OCI-LY7 (cell line): ENCODE measurements around the gene ZNF438. TPM values are rescaled to one million over a fixed set of nuclear protein-coding genes. Genes with fewer than 3 reads are reported as not detected.
"Not testable (repeated sequence)": the region's sequence is repeated elsewhere in the genome, so short reads cannot be mapped to it uniquely, and the experiment has no call there.

ENCODE experiments used
- BruUV-seq: library from RNA; stranded (reverse); fragments of 400-500 nt; replicated peaks from 2 replicates; lab custom pipeline; 2021; lab: Mats Ljungman, UMichigan
- CTCF ChIA-PET: fragments of 300-600 bp; sonication (Branson Sonifier 250); formaldehyde crosslinking; loops from one replicate; lab custom pipeline; 2022; ENCODE audit warnings: antibody characterized with exemption; ENCODE audit not compliant: unreplicated experiment; lab: Charles Lee
- POLR2A ChIA-PET: fragments of 300-600 bp; sonication (Branson Sonifier 250); formaldehyde crosslinking; loops from one replicate; lab custom pipeline; 2022; ENCODE audit warnings: antibody characterized with exemption; lab: Charles Lee
- DNase-seq: peaks from one replicate; pipeline ENCODE4 v3.0.0-alpha.2; 2015; ENCODE audit warnings: low spot score
- H2AFZ ChIP-seq: fragments of 200-600 bp; sonication (generic), shearing (Covaris generic); 2 replicates; pipeline ENCODE4 v1.6.1; 2014; ENCODE audit warnings: mild to moderate bottlenecking, antibody characterized with exemption, low read length, moderate library complexity
- H3K27ac ChIP-seq: fragments of 200-600 bp; sonication (generic); 2 replicates; pipeline ENCODE4 v1.5.1; 2014; ENCODE audit warnings: mixed run types, low read depth, mild to moderate bottlenecking, moderate library complexity, low read length, inconsistent platforms; ENCODE audit not compliant: poor library complexity, severe bottlenecking
- H3K36me3 ChIP-seq: fragments of 200-600 bp; sonication (generic); 2 replicates; pipeline ENCODE4 v1.6.1; 2014; ENCODE audit warnings: mild to moderate bottlenecking, antibody characterized with exemption, low read length, moderate library complexity, mixed read lengths; ENCODE audit not compliant: insufficient read depth
- H3K4me1 ChIP-seq: fragments of 200-600 bp; sonication (generic); 2 replicates; pipeline ENCODE4 v1.5.1; 2014; ENCODE audit warnings: mild to moderate bottlenecking, low read length; ENCODE audit not compliant: insufficient read depth, poor library complexity, severe bottlenecking
- H3K4me2 ChIP-seq: fragments of 200-600 bp; sonication (generic); 2 replicates; pipeline ENCODE4 v1.6.1; 2014; ENCODE audit warnings: mild to moderate bottlenecking, low read length
- H3K4me3 ChIP-seq: fragments of 200-600 bp; sonication (generic); 2 replicates; pipeline ENCODE4 v1.5.1; 2014; ENCODE audit warnings: mild to moderate bottlenecking, low read depth, low read length; ENCODE audit not compliant: poor library complexity, severe bottlenecking
- H3K79me2 ChIP-seq: fragments of 200-600 bp; sonication (generic); 2 replicates; pipeline ENCODE4 v1.6.1; 2016; ENCODE audit warnings: low read depth, mild to moderate bottlenecking, low read length, moderate library complexity, mixed read lengths; ENCODE audit not compliant: insufficient read depth
- H3K9me2 ChIP-seq: fragments of 200-600 bp; sonication (generic); 2 replicates; pipeline ENCODE4 v1.6.1; 2016; ENCODE audit warnings: mild to moderate bottlenecking, low read length, mixed read lengths; ENCODE audit not compliant: insufficient read depth
- H3K9me3 ChIP-seq: fragments of 200-600 bp; sonication (generic); 2 replicates; pipeline ENCODE4 v1.6.1; 2014; ENCODE audit warnings: mild to moderate bottlenecking, mixed run types, low read length, mixed read lengths
- H4K20me1 ChIP-seq: fragments of 200-600 bp; sonication (generic); 2 replicates; pipeline ENCODE4 v1.6.1; 2014; ENCODE audit warnings: mild to moderate bottlenecking, antibody characterized with exemption, low read length, moderate library complexity, mixed read lengths; ENCODE audit not compliant: insufficient read depth
- CTCF ChIP-seq: fragments of 200-600 bp; sonication (generic); conservative IDR thresholded peaks from 2 replicates; pipeline ENCODE4 v1.5.1; 2014; ENCODE audit warnings: mild to moderate bottlenecking, antibody characterized with exemption, low read length, moderate library complexity, mixed read lengths
- EZH2phosphoT487 ChIP-seq: fragments of 200-600 bp; sonication (generic); IDR thresholded peaks from 2 replicates; pipeline ENCODE4 v1.6.1; 2018; ENCODE audit warnings: low read depth, borderline replicate concordance, mild to moderate bottlenecking, mixed run types, antibody characterized with exemption, low read length, moderate library complexity, mixed read lengths
- intact Hi-C: fragments of 100-400 bp; cut with micrococcal nuclease; formaldehyde crosslinking; loops from one replicate; pipeline ENCODE4 v1.10.0; 2022; ENCODE audit not compliant: unreplicated experiment
- total RNA-seq, 2 experiments: library from RNA; depleted of rRNA in 1 of 2; stranded (reverse); fragments of >200 nt in 1 of 2; shearing (Covaris generic) in 1 of 2; gene quantifications; 2 replicates each; pipeline ENCODE4 v1.2.3, GENCODE V29; 2014 to 2022

The ZNF438 gene
- total RNA-seq, 2 experiments from 2014 or later: 2.0 to 2.5 TPM

GRCh38 chr10:30985512-30985911 lies 46.2 kb downstream of the ZNF438 start:
- ChIA-PET POLR2A (interaction anchor here (0.6 to 0.9 kb wide), 3 partner anchors 10 to 867 kb away, joined by 3 to 6 read pairs (median 3); no protein-coding TSS in a partner anchor), CTCF (no interaction called here)
- Histone ChIP-seq H3K36me3 (no peaks in the 10 kb centered on the region), H3K4me1 (no peaks in the 10 kb centered on the region), H3K4me3 (no peak overlapping the region), H2AFZ (no peak overlapping the region), H3K9me2 (no peaks in the 10 kb centered on the region), H3K9me3 (no peaks in the 10 kb centered on the region), H3K4me2 (no peak overlapping the region), H3K79me2 (no peaks in the 10 kb centered on the region), H3K27ac (no peak overlapping the region), H4K20me1 (no peaks in the 10 kb centered on the region)
- intact Hi-C loops: no loop called here
- TF ChIP-seq CTCF: no peak
- TF ChIP-seq EZH2phosphoT487: no peak
- DNase-seq: no peak
- BruUV-seq: no TSS peak

- H2AFZ ChIP-seq: no peak overlapping the region
- POLR2A ChIA-PET: interaction anchor here (0.6 to 0.9 kb wide), 3 partner anchors 11 to 305 kb away, joined by 3 read pairs; no protein-coding TSS in a partner anchor
- intact Hi-C loops: no loop called here
- no peak overlapping the region for H3K4me2 ChIP-seq
- TF ChIP-seq EZH2phosphoT487: no peak
- no peak for TF ChIP-seq CTCF
- no peak overlapping the region for H3K27ac ChIP-seq
- no peaks in the 10 kb centered on the region for H3K4me1 ChIP-seq
- no peaks in the 10 kb centered on the region for H3K9me2 ChIP-seq
- CTCF ChIA-PET: no interaction called here
- no peak overlapping the region for H3K4me3 ChIP-seq
- BruUV-seq: no TSS peak
- no peaks in the 10 kb centered on the region for H3K9me3 ChIP-seq
- H4K20me1 ChIP-seq: no peaks in the 10 kb centered on the region
- no peak for DNase-seq
- H3K36me3 ChIP-seq: no peaks in the 10 kb centered on the region
- H3K79me2 ChIP-seq: no peaks in the 10 kb centered on the region
Measured at GRCh38 chr10:30984563-30985328, 46.9 kb downstream of the ZNF438 start.

- H3K36me3 ChIP-seq, intact Hi-C loops, DNase-seq, H3K9me3 ChIP-seq, H3K9me2 ChIP-seq, CTCF ChIA-PET, BruUV-seq, POLR2A ChIA-PET, H4K20me1 ChIP-seq, H3K79me2 ChIP-seq, H3K27ac ChIP-seq, H3K4me1 ChIP-seq, H3K4me3 ChIP-seq, H3K4me2 ChIP-seq, H2AFZ ChIP-seq: not testable (repeated sequence)
Measured at GRCh38 chr10:30983209-30983608, 48.5 kb downstream of the ZNF438 start.
